ENCODE results near the gene CSTF3. TPM values are rescaled to one million over a fixed set of nuclear protein-coding genes. Genes with fewer than 3 reads are reported as not detected.
A peak's percentile ranks its signal among the peaks of the same experiment; 100 is the strongest.

Gene CSTF3
- polyA plus RNA-seq (2012; ENCODE audit: low read depth, missing spikeins), result 39.4 TPM

DNA sequence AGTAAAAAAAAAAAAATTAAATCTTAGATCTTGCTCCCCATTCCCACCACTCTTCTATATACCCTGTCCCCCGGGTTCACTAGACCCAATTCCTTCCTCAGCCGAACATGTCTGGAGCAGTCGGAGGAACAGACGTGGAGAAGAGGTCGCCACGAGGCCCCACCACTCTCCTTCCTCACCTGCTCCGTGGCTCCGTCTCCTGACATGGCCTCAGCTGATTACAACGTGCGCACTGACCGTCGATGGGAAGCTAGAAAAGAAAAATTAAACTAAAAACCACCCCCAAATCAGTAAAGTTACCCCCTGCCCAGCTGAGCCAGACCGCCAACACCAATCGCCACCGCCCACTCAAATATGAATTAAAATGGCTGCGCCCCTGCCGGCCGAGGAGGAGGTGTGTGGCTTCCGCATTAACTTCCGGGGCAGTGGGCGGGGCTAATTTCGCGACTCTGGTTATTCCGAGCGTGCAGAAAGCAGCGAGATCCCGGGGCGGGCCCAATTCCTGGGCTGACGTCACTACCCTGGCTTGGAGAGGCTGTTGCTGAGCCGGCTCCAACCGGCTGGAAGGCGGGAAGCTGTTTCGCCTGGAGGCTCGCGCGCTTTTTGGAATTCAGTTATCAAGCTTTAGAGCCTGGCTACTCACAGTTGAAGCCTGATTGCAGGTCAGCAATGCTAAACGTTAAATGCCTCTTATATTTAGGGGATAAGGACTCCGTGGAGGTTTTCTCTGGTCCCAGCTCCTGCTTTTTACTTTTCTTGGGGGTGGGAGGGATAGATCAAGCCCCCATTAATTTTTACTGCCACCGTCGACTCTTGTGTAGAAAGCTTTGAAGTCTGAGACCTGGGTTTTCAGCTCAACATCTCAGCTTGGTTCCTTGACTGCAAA is at the start of gene CSTF3:
CSTF3 (minus strand) TSS at position 361 of the 886 bp plus-strand sequence; CDS start at position 206, 155 bp downstream.
- DNase-seq (ENCODE audit: insufficient read length, low spot score) (peak; percentile 74), FAIRE-seq (peak; percentile 85)
- TF ChIP-seq POLR2AphosphoS5 (IDR thresholded peaks at IDR 0.05; ENCODE audit: low read depth, low read length), result peak; percentile 71
- TF ChIP-seq TAF1 (IDR thresholded peaks at IDR 0.05; ENCODE audit: low read depth, low read length), result peak; percentile 93
- no peak for TF ChIP-seq POU2F2 (IDR thresholded peaks at IDR 0.05; ENCODE audit: low read depth, low read length)
- no peak for TF ChIP-seq PAX5 (IDR thresholded peaks at IDR 0.05; ENCODE audit: insufficient read depth, low read length, severe bottlenecking)
- peak; percentile 76; the same call in 1 of the 2 replicates for TF ChIP-seq POLR2A (IDR thresholded peaks at IDR 0.05; ENCODE audit: low read depth, low read length)
- TF ChIP-seq SPI1 (IDR thresholded peaks at IDR 0.05; ENCODE audit: low read depth, low read length), result 0 out of 2 replicates have a peak, but pooled peaks have one; percentile 0

DNA sequence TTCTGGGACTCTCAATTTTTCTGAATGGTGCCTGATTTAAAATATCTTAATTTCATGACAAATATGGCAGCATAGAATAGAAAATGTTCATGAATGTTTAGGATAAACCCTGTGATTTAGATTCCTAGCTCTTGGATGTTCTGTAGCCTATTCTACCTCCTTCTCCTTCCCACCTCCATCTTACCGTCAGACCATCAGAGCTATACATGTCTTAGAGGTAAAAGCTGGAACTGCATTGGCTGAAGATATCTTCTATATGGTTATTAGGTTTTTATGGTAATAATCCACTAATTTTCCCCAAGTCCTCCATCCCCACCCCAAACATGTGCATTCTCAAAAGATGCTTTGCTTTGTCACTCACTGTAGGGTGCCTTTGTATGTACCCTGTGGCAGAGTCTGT is 46.9 kb upstream of the CSTF3 start:
- TF ChIP-seq TAF1 (IDR thresholded peaks at IDR 0.05; ENCODE audit: low read depth, low read length), result no peak
- TF ChIP-seq POU2F2 (IDR thresholded peaks at IDR 0.05; ENCODE audit: low read depth, low read length), result no peak
- no peak for TF ChIP-seq POLR2AphosphoS5 (IDR thresholded peaks at IDR 0.05; ENCODE audit: low read depth, low read length)
- no peak for TF ChIP-seq POLR2A (IDR thresholded peaks at IDR 0.05; ENCODE audit: low read depth, low read length)
- no peak for TF ChIP-seq SPI1 (IDR thresholded peaks at IDR 0.05; ENCODE audit: low read depth, low read length)
- no peak for TF ChIP-seq PAX5 (IDR thresholded peaks at IDR 0.05; ENCODE audit: insufficient read depth, low read length, severe bottlenecking)
- FAIRE-seq (no peak), DNase-seq (ENCODE audit: insufficient read length, low spot score) (no peak)

DNA sequence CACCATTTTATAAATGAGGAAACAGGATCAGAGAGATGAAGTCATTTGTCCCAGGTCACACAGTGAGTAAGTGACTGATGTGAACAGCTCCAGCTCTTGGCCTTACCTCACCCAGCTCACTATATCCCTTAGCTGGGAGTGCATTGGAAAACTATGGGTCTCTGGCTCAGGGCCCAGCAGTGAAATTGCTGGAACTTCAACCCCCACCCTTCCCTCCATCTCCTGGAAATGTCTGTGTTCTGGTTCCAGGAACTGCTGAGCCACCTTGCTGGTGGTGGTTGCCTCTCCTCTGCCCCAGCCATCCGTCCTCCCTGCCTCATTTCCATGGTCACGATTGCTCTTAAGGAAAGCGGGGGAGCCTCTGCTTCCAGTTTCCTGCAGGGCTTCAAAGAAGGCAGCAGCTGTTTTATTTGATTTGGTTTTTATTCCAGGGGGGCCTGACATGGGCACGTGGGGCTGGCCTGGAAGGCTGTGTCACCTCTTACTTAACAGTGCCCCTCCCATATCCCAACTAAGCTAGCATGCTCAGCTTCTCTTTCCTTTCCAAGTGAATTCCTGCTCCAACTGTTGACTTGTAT is 46.2 kb upstream of the CSTF3 start:
- DNase-seq (ENCODE audit: insufficient read length, low spot score) (no peak), FAIRE-seq (no peak)
- TF ChIP-seq PAX5 (IDR thresholded peaks at IDR 0.05; ENCODE audit: insufficient read depth, low read length, severe bottlenecking) (no peak), POLR2AphosphoS5 (IDR thresholded peaks at IDR 0.05; ENCODE audit: low read depth, low read length) (no peak), SPI1 (IDR thresholded peaks at IDR 0.05; ENCODE audit: low read depth, low read length) (no peak)

- FAIRE-seq, result no peak
- DNase-seq (ENCODE audit: insufficient read length, low spot score), result no peak
- 0 out of 2 replicates have a peak, but pooled peaks have one; percentile 21 for TF ChIP-seq SPI1 (IDR thresholded peaks at IDR 0.05; ENCODE audit: low read depth, low read length)
- no peak for TF ChIP-seq TAF1 (IDR thresholded peaks at IDR 0.05; ENCODE audit: low read depth, low read length)
These were observed 36.8 kb upstream of the CSTF3 start for GRCh38 chr11:33197915-33198727.

DNA sequence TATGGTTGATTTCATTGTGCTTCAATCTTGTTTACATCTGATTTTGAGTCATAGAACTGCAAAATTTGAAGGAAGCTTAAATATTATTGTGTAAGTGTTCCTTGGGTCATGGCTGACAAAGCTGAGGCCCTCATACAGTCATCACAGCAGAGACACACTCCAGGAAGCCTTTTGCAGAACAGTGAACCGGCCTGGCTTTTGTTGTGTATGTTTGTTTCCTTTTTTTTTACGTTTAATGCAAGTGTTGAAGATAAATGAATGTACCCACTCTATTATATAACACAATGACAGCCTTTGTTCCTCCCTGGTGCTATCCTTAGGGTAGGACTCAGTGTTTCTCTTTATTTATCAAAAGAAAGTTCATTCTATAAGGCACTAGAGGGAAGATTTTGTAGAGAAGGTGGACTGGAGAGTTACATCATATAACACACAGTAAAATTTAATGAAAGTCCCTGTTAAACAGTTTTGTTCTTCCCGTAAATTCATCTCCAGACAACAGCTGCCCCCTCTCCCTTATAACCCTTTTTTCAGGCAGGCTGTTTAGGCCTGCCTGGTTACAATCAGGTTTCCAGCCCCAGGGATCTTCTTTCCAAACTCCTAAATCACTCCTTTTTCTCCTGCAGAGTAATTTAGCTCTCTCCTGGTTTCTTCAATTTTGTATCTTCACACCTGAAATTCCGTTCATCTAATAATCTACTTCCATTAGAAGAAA is 34.3 kb upstream of the CSTF3 start:
- FAIRE-seq, result no peak

DNA sequence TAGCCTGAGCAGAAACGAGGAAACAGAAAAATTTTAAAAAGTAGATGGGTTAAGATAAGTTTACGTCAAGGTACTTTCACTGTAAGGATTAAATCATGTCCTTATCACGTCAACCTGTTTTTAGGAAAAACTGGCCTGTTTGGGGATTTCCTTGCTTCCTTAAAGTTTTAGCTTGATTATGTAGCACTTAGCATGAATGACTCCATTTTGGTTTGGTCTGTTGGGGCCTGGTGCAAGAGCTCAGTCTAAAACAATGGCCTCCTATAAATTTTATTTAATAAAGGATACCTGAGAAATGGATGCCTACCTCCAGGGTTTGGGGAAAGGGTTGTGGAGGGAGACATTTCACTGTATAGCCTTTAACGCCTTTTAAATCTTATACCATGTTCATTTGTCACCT is 33.2 kb upstream of the CSTF3 start:
- no peak for FAIRE-seq

More for the DNA sequence above, 34.3 kb upstream of the CSTF3 start:
- TF ChIP-seq SPI1 (IDR thresholded peaks at IDR 0.05; ENCODE audit: low read depth, low read length) (no peak), POLR2AphosphoS5 (IDR thresholded peaks at IDR 0.05; ENCODE audit: low read depth, low read length) (no peak), TAF1 (IDR thresholded peaks at IDR 0.05; ENCODE audit: low read depth, low read length) (no peak), POU2F2 (IDR thresholded peaks at IDR 0.05; ENCODE audit: low read depth, low read length) (no peak), PAX5 (IDR thresholded peaks at IDR 0.05; ENCODE audit: insufficient read depth, low read length, severe bottlenecking) (no peak), POLR2A (IDR thresholded peaks at IDR 0.05; ENCODE audit: low read depth, low read length) (no peak)
- DNase-seq (ENCODE audit: insufficient read length, low spot score), result no peak

GRCh38 chr11:33191467-33191866 is 30.2 kb upstream of the CSTF3 start:
- no peak for TF ChIP-seq TAF1 (IDR thresholded peaks at IDR 0.05; ENCODE audit: low read depth, low read length)
- no peak for TF ChIP-seq POLR2AphosphoS5 (IDR thresholded peaks at IDR 0.05; ENCODE audit: low read depth, low read length)
- no peak for TF ChIP-seq POU2F2 (IDR thresholded peaks at IDR 0.05; ENCODE audit: low read depth, low read length)
- TF ChIP-seq PAX5 (IDR thresholded peaks at IDR 0.05; ENCODE audit: insufficient read depth, low read length, severe bottlenecking), result no peak
- no peak for TF ChIP-seq SPI1 (IDR thresholded peaks at IDR 0.05; ENCODE audit: low read depth, low read length)
- TF ChIP-seq POLR2A (IDR thresholded peaks at IDR 0.05; ENCODE audit: low read depth, low read length), result no peak
- DNase-seq (ENCODE audit: insufficient read length, low spot score), result no peak
- FAIRE-seq, result no peak

More for the DNA sequence above, 33.2 kb upstream of the CSTF3 start:
- no peak for DNase-seq (ENCODE audit: insufficient read length, low spot score)
- TF ChIP-seq POU2F2 (IDR thresholded peaks at IDR 0.05; ENCODE audit: low read depth, low read length) (no peak), SPI1 (IDR thresholded peaks at IDR 0.05; ENCODE audit: low read depth, low read length) (no peak), POLR2A (IDR thresholded peaks at IDR 0.05; ENCODE audit: low read depth, low read length) (no peak), PAX5 (IDR thresholded peaks at IDR 0.05; ENCODE audit: insufficient read depth, low read length, severe bottlenecking) (no peak)

- DNase-seq (ENCODE audit: insufficient read length, low spot score), result no peak
- no peak for FAIRE-seq
- TF ChIP-seq POLR2AphosphoS5 (IDR thresholded peaks at IDR 0.05; ENCODE audit: low read depth, low read length) (no peak), TAF1 (IDR thresholded peaks at IDR 0.05; ENCODE audit: low read depth, low read length) (no peak), POLR2A (IDR thresholded peaks at IDR 0.05; ENCODE audit: low read depth, low read length) (no peak), POU2F2 (IDR thresholded peaks at IDR 0.05; ENCODE audit: low read depth, low read length) (no peak), PAX5 (IDR thresholded peaks at IDR 0.05; ENCODE audit: insufficient read depth, low read length, severe bottlenecking) (no peak), SPI1 (IDR thresholded peaks at IDR 0.05; ENCODE audit: low read depth, low read length) (no peak)
These were observed 26.9 kb upstream of the CSTF3 start for GRCh38 chr11:33187998-33188722.
